HG02870 (cell line): ENCODE data around the gene CMTM4.
A peak's percentile ranks its signal among the peaks of the same experiment; 100 is the strongest.
"Not testable (repeated sequence)": the region's sequence is repeated elsewhere in the genome, so short reads cannot be mapped to it uniquely, and the experiment has no call there.

Source experiments
- ATAC-seq: cut with Tn5 transposase; IDR thresholded peaks from one replicate; pipeline ENCODE4 v1.9.1; 2021; ENCODE audit warnings: mild to moderate bottlenecking, moderate library complexity; ENCODE audit not compliant: unreplicated experiment

Gene CMTM4

GRCh38 chr16:66676599-66676998 is 19.9 kb downstream of the CMTM4 start:
- ATAC-seq, result no peak

- ATAC-seq, result no peak
Observed at GRCh38 chr16:66673691-66674090, 22.9 kb downstream of the CMTM4 start.

DNA sequence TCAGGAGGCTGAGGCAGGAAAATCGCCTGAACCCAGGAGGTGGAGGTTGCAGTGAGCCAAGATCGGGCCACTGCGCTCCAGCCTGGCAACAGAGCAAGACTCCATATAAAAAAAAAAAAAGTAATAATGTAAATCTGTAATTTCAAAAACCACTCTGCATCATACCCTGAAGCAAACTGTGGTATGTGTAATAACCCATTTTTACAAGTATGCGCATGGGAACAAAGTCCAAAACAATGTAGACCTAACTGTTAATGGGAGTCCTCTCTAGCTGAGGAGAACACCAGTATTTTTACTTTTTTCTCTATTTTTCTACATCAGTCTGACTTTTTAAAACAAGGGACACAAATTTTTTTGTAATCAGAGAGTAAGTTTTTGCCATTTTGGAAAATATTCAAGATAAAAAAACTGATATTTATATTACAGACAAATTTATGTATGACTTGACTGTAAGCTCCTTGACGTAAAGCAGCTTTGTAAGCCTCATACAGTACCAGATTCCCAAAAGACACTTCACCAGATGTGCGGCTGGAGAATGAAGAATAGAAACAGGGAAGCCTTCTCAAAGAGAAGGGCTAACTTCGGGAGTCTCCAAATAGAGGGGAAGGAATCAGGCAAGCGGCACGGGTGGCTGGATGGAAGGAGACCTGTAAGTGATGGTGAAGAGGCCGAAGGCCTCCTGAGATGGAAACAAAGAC is 25.7 kb downstream of the CMTM4 start:
- ATAC-seq, result no peak

GRCh38 chr16:66668777-66669444 is 27.6 kb downstream of the CMTM4 start:
- ATAC-seq, result no peak

DNA sequence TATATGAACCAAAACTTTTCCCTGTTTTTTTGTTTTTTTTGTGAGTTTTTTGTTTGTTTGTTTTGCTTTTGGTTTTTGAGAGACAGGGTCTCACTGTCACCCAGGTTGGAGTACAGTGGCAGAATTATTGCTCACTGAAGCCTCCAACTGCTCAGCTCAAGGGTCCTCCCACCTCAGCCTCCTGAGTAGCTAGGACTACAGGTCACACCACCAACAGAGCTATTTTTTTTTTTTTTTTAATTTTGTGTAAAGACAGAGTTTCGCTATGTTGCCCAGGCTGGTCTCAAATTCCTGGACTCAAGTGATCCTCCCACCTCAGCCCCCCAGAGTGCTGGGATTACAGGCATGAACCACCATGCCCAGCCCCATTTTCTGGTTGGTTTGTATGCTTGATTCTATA is 28.6 kb downstream of the CMTM4 start:
- no peak for ATAC-seq

DNA sequence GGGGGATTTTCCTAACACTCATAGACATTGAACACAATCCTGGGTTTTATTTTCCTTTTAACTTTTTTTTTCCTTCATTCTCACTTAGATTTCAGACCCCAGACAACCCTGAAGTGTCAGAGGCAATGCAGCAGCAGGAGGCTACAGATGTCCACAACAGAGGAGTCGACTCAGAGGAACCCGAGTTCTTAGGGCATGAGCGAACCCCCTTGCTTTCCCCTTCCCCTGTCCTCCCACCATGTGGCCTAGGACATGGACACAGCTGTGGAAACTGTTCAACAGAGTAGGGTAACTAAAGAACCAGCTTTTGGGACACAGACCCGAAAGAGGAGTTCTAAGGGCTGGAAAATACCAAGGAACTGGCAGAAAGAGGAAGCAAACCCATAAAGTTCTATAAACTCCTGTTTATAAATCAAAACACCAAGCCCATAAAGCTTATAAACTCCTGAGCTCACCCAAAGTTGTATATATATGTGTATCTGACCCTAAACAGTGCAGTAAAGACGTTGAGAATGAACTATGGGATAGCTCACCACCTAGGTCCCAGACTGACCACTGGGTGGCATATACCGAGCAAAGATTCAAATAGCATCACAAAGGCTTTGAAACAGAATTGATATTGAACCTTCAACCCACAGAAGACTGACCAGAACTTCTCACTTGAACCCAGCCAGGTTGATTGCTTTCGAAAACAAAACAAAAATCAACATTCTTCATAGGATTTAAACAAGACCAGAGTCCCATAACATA is 33.9 kb downstream of the CMTM4 start:
- no peak for ATAC-seq

DNA sequence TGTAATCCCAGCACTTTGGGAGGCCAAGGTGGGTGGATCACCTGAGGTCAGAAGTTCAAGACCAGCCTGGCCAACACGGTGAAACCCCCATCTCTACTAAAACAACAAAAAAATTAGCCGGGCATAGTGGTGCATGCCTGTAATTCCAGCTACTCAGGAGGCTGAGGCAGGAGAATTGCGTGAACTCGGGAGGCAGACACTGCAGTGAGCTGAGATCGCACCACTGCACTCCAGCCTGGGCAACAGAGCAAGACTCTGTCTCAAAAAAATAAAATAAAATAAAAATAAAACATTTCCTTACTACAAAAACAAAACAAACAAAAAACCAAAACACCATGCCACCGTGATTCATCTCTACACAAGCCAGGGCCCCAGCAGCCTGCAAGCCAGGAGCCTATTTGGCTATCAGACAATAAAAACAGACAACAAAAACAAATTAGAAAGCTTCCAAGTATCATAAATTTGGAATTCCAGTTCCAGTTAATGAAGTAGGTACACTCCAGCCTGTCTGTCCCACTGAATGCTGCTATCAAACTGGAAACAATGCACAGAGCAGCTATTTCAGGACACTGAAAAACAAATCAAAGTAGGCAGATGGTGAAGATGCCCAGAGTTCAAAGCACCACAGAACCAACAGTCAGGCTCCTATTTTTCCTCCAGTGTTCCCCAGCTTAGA is 34.7 kb downstream of the CMTM4 start:
- not testable (repeated sequence) for ATAC-seq

- ATAC-seq, result no peak
Observed at GRCh38 chr16:66661210-66661560, 35.4 kb downstream of the CMTM4 start.

- no peak for ATAC-seq
Observed at GRCh38 chr16:66660422-66661209, 35.9 kb downstream of the CMTM4 start.

- ATAC-seq, result no peak
Observed at GRCh38 chr16:66658860-66659190, 37.7 kb downstream of the CMTM4 start.

DNA sequence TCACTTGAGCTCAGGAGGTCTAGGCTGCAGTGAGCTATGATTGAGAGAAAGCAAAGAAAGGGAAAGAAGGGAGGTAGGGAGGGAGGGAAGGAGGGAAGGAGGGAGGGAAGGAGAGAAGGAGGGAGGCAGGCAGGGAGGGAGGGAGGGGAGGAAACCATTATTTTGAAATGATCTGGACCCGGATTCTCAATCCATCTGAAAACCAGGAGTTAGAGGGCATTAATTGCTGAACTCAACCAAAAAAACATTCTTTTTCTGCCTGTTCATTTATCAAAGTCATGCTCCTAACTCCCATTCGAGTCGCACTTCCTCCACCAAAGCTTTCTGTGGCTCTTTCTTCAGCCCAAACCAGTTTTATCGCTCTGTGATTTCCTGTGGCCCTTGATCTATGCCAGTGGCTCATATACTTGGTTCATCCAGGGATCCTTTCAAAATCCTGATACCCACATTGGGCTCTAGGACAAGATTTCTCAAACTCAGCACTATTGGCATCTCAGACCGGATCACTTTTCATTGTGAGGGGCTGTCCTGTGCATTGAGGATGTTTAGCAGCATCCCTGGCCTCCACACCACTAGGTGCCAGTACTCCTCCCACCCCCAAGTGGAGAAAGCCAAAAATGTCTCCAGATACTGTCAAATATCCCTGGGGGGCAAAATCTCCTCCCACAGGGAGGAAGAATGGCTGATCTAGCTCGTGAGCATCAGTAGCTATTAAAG is 38.2 kb downstream of the CMTM4 start:
- no peak for ATAC-seq

DNA sequence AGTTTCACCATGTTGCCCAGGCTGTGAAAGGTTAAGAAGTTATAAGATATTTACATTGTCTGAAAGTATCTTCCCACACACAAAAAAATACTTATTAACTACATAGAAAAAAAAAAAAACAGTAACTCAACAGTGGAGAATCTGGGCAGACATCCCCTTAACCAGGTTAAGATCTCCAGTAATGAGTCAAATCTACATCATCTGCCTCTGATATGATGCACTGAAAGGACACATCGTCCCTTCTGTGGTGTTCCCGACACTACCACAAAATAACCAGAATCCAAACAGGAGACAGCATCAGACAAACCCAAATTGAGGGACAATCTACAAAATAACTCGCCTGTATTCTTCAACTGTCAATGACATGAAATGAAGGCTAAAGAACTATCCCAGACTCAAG is 40.0 kb downstream of the CMTM4 start:
- no peak for ATAC-seq

DNA sequence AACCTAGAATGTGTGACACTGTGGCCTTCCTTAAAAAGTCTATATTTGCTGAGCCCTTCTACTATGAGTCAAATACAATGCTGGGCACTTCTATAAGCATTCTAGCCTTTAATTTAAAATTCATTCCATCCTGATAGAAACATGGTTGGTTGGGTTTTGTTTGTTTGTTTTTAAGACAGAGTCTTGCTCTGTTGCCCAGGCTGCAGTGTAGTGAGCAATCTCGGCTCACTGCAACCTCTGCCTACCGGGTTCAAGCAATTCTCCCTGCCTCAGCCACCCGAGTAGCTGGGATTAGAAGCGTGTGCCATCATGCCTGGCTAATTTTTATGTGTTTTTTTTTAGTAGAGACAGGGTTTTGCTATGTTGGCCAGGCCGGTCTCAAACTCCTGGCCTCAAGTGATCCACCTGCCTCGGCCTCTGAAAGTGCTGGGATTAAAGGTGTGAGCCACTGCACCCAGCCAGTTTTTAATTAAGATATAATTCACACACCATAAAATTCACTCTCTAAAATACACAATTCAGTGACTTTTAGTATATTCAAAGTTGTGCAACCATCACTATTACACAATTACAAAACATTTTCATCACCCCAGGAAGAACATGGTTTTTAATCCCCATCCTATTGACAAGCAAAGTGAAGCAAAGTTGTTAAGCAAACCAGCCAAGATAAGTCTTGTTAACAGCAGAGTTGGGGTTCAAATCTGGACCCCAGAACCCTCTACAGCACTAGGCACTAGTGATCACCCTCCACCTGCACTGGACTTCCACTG is 42.8 kb downstream of the CMTM4 start:
- ATAC-seq, result no peak

DNA sequence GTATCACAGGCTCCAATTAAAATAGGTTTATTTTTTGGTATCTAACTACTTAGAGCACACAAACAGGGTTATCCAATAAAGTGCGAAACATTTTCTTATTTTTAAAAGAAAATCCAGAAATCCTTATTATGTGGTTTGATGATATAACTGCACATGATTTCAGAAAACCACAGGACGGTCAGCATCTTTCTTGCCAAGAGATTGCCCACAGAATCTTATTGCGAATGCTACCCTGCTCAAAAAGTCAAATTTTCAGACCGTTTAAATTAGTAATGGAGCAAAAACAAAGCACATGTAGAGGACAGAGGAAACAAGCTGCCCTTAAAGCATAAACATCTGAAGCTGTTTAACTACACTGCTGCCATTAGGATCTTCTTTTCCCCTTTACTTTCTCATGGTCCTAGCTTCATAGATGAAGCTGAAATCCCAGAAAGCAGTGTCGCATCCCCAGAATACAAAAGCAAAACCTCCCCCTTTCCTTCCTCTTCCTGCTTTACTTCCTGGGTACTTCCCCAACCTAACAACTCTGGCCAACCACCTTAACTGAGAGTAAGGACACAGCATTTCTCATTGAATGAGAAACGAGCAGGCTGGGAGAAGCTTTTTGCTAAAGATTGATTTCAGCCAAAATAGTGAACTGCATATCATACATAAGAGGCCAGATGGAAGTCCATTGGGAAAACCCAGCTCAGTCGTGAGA is 43.7 kb downstream of the CMTM4 start:
- no peak for ATAC-seq

DNA sequence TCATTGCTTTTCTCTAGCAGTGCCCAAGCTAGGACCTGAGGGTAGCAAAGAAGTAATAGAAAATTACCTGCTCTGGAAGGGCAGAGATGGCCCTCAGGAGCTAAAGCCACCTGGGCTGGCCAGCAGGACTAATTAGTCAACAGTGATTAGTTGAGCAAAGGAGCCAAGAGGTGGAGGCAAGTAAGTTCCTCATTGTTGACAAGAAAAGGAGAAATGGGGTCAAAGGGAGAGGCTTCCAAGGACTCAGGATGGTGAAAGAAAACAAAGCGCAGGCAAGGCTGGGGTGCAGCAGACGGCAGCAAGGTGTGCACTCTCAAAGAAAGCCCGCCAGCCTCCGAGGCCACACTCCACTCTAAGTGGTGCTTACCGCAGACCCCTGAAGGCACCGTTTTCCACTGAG is 44.6 kb downstream of the CMTM4 start:
- no peak for ATAC-seq

DNA sequence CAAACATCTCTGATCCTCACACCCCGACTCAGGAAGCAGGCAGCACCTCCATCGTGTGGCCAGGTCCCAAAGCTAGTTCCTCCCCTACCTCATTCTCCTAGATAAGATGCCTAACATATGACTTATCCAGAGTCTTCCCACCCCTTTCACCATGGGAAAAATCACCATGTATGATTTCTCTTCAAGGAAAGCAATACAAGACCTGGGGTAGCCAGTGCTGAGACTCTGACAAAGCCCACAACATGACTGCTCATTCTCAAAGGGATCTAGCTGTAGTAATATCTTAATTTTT is 45.1 kb downstream of the CMTM4 start:
- no peak for ATAC-seq

DNA sequence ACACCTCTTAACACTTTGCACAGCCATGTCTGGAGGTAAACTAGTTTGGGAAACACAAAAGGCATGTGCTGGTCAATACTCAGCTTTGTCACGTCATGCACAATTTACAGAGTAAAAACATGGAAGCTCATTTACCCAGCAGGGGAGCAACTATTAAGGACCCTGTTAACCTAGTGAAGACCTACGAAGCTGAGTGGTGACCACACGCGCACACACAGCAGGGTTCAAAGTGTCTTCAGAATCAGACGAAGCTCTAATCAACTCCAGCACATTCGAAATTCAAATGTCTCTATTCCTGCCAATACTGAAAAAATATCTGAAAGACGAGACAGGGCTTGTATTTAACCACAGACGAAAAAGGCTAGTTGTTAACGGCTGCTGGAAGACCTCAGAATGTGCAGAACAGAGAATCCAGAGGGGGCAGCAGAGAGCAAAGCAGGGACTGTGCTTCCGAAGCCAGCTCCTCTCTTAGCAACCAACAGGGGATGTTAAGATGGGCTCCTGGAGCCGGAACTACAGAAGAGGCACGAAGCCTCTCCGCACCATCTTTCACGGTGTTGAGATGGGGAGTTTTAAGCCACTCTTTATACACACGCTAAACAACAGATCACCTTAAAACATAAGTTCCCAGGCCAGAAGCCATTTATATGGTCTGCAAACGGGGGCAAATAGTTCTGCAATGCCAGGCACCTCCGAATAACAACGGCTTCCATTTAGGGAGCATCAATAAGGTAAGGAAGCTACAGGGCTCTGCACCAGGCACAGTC is 45.7 kb downstream of the CMTM4 start:
- ATAC-seq, result peak; percentile 94

DNA sequence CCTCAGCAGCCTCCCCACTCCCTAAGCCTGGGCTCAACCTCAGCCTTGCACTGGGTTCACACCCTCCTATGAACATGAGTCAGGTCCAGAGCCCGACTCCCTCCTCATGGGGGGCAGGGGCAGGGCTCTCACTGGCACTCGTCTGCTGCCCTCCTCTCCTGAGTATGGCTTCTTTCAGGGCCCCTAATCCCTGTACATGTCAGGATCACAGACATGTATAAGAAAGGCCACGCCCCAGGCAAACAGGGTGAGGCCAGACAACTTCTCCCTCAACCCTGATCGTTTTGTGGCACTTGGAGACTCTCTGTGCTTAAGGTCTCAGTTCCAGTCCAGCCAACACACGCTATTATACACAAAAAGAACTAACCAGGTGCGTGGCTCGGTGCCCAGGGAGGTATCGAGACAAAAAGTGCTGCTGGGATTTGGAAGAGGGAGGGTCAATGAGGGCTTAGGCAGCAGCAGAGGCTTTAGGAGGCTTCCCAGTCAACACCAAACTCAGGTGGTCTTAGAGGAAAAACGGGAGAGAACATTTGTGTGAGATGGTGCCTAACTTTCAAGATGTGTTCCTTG is 46.8 kb downstream of the CMTM4 start:
- ATAC-seq, result no peak
